TTC549 (cell line): ENCODE data around the gene TSHR.

Source experiments
- FAIRE-seq: peaks from 2 replicates; lab custom pipeline; 2012; peaks lifted over from hg19 to GRCh38; lab: Jason Lieb, UNC

The TSHR gene

GRCh38 chr14:81138429-81138828, 183.0 kb downstream of the TSHR start:
- no peak for FAIRE-seq

DNA sequence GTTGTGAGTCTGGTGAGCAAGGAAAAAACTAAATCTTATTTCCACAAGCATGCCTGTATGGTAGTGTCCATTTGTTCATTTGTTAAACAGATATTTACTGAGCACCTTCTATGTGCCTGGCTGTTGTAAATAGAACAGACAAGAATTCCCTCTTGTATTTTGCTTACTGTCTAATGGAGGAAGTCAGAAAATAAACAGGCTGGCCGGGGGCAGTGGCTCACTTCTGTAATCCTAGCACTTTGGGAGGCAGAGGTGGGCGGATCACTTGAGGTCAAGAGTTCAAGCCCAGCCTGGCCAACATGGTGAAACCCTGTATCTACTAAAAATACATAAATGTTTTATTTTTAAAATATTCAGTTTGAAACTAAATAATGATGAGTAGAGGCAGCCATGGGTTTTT, 186.0 kb downstream of the TSHR start:
- no peak for FAIRE-seq

DNA sequence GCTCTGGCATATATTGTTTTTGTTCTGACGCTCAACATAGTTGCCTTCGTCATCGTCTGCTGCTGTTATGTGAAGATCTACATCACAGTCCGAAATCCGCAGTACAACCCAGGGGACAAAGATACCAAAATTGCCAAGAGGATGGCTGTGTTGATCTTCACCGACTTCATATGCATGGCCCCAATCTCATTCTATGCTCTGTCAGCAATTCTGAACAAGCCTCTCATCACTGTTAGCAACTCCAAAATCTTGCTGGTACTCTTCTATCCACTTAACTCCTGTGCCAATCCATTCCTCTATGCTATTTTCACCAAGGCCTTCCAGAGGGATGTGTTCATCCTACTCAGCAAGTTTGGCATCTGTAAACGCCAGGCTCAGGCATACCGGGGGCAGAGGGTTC, 188.4 kb downstream of the TSHR start:
- no peak for FAIRE-seq

- no peak for FAIRE-seq
Observed at GRCh38 chr14:81144824-81145603, 189.6 kb downstream of the TSHR start.

DNA sequence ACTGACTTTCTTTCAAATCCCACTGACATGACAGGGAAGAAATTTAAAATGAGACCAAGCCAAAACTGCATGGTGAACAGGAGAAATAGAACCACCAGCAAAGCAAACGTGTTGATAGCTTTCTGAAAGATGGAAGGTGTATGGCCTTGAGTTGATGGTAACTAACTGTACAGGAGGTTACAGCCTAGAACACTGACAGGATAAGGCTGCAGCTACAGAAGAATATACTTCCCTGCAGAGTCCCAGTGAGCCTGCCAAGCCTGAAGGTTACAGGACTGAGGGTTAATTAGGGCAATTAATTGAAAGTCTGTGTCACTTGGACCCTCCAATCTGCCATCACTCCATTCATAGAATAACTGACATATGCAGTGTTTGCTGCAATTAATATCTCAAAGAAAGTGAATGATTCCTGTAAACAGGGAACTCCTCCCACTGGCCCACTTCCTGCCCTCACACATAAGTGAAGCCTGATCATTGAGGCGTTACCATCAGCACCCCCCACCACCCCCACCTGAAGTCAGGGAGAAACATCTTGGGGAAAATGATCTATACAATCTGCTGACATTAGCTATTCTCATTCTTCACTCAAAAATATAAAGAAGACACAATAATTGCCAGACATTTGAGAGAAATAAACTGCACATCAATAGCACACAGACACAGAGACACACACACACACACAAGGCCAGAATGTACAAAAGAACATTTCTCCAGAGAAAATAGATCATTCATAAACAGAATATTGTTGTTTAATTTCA, 191.9 kb downstream of the TSHR start:
- no peak for FAIRE-seq

DNA sequence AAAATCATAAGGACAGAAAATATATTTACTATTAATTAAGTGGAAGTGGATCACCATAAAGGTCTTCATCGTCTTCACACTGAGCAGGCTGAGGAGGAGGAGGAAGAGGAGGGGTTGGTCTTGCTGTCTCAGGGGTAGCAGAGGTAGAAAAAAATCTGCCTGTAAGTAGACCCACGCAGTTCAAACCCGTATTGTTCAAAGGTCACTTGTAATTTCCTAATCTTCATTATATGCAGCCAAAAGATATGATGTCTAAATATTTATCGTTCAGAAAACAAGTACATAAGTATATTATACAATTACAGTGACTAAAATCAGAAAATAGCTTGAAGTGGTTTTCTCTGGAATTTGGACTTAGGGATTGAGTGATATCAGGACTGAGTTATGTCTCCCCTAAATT, 193.2 kb downstream of the TSHR start:
- FAIRE-seq: no peak

- no peak for FAIRE-seq
Observed at GRCh38 chr14:81153187-81153586, 197.8 kb downstream of the TSHR start.

DNA sequence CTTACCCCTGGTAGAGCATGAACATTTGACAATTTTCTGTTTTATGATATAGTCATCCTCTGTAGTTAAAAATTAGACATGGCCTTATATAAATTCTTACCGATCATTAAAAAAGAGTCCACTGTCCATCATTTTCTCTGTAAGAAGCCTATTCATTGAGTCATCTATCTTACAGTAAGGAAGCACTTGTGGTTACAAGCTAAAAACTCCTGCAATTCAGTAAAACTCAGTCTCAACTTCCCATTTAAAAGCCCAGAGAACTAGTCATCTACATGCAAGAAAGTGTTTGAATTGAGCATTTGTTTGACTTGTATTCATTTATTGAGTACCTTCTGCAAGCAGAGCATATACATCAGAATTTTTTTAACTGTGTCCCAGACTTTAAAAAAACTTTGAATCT, 202.0 kb downstream of the TSHR start:
- FAIRE-seq: no peak

DNA sequence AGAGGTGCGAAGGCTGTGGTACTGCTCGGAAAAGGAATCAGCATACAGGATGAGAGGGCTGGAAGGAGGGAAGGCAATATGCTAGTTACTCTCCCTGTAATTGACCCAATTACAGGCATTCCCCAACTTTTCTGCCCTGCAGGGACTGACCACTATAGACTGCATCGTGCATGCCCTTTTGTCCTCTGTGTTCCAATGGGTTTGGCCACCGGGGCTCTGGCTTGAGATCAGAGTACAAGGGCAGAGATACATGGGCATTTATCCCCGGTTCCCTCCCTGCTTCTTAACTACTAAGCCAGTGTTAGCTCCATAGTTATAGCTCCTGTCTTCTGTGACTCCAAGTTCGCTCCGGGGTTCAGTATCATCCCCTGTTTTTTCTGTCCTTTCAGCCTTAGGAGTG, 205.7 kb downstream of the TSHR start:
- FAIRE-seq: no peak

GRCh38 chr14:81161749-81162148, 206.3 kb downstream of the TSHR start:
- no peak for FAIRE-seq

DNA sequence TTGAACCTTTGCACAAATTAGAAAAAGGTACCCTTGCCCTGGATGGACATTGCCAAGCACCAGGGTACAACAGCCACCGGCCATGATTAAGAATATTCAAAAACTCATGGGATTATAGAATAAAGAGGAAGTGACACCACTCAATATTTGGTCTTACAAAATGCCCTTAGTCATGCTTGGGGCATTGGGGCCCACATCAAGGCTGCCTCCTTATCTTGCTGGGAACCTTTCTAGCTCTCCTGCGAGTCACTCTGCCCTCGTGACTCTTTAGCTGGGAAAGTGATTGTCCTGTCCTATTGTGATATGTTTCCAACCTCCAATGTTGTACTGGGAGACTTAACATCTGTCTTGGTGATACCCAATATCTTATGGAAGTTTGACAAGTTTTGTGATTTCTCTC, 207.5 kb downstream of the TSHR start:
- FAIRE-seq: no peak

DNA sequence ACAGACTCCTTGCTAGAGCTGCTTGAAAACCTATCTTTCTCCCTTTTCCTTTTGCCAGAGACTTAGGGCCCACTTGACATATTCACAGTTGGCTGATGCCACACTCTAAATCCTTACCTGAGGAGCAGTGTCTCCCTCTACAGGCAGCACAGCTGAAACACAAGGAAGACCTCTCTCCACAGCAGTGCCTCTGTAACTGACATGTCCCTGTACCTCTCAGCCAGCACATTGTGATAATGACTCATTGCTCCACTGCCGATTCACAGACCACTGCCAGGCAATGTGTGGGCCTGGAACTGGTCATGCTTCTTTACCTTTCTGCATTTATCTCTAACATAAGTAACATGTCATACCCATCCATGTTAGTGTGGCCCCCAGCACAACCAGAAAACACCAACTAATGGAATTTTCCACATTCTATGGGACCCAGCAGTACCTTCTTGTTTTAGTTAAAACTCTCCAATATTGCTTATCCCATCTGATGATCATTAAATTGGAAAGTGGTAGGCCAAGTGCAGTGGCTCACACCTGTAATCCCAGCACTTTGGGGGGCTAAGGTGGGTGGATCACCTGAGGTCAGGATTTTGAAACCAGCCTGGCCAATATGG, 208.8 kb downstream of the TSHR start:
- FAIRE-seq: no peak

DNA sequence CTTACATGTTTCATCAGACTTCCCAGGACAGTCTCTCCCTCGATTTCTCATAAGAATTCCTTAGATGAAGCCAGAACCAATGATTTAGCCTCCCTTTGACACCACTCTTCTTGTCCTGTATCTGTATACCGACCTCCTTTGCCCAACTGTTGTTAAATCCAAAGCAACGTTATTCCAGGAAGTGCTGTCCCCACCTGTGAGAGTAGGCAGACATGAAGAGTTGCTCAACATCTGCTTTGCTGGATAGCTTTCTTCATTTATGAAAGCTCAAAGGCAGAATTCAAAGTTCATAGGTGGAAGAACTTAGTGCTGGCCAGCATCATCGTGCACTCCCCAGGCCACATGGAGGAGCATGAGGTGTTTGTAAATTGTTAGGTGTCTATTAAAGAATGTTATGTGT, 209.8 kb downstream of the TSHR start:
- no peak for FAIRE-seq

- no peak for FAIRE-seq
Observed at GRCh38 chr14:81166121-81166520, 210.7 kb downstream of the TSHR start.

GRCh38 chr14:81169267-81169666, 213.8 kb downstream of the TSHR start:
- FAIRE-seq: no peak

GRCh38 chr14:81169711-81170103, 214.3 kb downstream of the TSHR start:
- no peak for FAIRE-seq

DNA sequence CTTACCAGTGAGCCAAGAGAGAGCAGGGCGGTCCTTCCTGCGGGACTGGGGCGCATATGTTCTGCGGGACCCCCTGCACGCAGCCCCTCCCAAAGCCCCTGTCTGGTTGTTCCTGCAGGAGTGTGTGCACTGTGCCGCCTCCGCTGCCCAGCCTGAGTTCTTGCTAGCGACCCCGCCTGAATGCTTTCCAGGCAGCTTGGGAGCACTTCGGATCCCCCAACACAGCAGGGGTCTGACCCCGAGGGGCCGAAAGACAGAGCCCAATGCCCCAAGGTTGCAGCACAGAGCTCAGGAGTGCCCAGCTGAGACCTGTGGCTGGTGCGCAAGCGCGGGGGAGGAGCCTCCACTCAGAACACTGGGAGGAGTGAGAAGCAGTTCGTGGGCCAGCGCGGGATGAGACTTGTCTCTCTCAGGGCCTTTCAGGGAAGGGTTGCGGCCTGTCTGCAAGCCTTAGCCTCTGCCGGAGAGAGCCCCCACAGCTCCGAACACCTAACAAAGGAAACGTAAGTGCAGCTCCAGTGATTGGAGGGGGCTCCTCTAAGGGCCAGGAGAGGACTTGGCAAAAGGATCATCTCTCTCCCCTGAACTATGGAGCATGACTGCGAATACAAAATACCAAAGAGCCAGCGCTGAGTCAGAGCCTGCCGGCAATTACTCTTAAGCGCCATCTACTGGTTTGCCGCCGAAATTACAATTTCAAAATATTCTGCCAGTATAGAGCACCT, 214.8 kb downstream of the TSHR start:
- FAIRE-seq: no peak

DNA sequence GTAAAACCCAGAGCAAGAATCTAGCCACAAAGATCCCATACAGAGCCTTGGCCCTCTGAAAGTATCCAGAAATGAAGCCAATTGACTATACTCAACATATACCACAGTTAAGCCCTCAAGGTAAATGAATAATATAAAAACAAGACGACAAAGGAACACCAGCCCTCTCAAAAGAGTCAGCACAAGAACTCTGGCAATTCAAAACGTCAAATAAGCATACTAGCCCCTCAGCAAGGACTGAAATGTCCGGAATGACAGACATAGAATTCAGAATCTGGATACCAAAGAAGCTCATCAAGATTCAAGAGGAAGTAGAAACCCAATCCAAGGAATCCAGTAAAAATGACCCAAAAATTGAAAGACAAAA, 215.4 kb downstream of the TSHR start:
- FAIRE-seq: no peak

DNA sequence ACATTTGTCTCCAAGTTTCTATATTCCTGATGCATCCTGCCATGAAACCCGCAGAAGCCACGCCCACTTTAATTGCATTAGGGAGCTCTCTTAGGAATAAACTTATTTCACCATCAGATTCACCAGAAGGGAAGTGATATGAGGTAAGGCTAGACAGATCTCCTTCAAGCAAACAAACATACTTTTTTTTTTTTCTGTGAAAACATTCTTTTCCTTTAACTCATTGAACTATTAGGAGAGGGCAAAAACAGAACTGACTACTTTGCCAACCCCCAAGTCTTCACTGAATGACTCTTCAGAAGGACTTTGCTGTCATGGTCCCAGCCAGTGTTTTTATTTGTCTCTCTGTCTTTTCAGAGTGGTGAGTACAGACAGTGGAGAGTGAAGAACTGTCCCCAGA, 216.9 kb downstream of the TSHR start:
- no peak for FAIRE-seq

DNA sequence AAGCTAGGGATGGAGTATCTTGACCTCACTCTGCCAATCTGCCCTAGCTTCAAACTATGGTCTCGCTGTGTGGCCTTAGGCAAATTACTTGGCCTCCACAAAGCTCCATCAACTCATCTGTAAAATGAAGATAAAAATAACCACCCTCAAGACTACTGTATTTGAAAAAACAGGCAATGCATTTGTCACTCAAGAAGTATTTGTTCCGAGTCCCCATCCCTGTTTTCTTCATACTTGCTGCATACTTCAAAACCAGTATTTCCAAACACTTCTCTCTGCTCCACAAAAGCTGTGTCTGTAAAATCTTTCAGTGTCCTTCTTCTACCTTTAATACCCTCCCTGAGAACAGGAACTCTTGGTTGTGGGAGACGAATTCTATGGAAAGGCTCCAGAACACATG, 217.5 kb downstream of the TSHR start:
- FAIRE-seq: no peak

GRCh38 chr14:81176241-81176640, 220.8 kb downstream of the TSHR start:
- no peak for FAIRE-seq

- no peak for FAIRE-seq
Observed at GRCh38 chr14:81177225-81177624, 221.8 kb downstream of the TSHR start.

DNA sequence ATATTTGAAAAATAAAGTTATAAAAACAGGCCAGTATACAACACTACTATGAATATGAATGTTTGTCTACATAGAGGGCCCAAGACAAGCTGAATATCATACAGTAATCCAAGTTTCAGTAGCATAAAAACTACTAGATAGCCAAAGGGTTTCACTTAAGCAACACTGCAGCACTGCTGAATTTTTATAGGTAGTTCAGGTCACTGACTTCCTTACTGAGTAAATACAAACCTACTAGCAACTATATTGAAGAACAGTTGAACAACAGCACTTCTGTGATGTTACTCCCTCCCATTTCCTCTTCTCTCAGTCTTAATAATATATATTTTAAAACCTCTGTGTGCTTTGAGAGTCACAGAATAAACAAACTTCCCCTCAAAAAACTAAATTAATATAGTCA, 222.6 kb downstream of the TSHR start:
- FAIRE-seq: no peak
